Effector memory CD4-positive, alpha-beta T cell (primary cell): ENCODE data around the gene DHX35.

Experiments
- DNase-seq, 3 donors: peaks; one replicate each; pipeline ENCODE4 v3.0.0-alpha.2; 2020
- H3K27ac ChIP-seq: 2 replicates; pipeline ENCODE4 v1.7.0; 2013; ENCODE audit warnings: mild to moderate bottlenecking, low read length, moderate library complexity; ENCODE audit not compliant: insufficient read depth, poor library complexity, severe bottlenecking
- H3K27me3 ChIP-seq: replicated peaks from 2 replicates; pipeline ENCODE4 v1.7.0; 2013; ENCODE audit warnings: mild to moderate bottlenecking, low read length; ENCODE audit not compliant: insufficient read depth, control insufficient read depth, poor library complexity, severe bottlenecking
- H3K36me3 ChIP-seq: 2 replicates; pipeline ENCODE4 v1.7.0; 2013; ENCODE audit warnings: mild to moderate bottlenecking, low read length, moderate library complexity; ENCODE audit not compliant: control insufficient read depth, insufficient read depth
- H3K4me1 ChIP-seq: 2 replicates; pipeline ENCODE4 v1.7.0; 2013; ENCODE audit warnings: low read length, mild to moderate bottlenecking; ENCODE audit not compliant: control insufficient read depth, insufficient read depth, poor library complexity, severe bottlenecking
- H3K4me3 ChIP-seq: 2 replicates; pipeline ENCODE4 v1.7.0; 2013; ENCODE audit warnings: low read length, low read depth, mild to moderate bottlenecking; ENCODE audit not compliant: insufficient read depth, poor library complexity, severe bottlenecking
- H3K9me3 ChIP-seq: 2 replicates; pipeline ENCODE4 v1.7.0; 2013; ENCODE audit warnings: mild to moderate bottlenecking, low read length, moderate library complexity; ENCODE audit not compliant: control insufficient read depth

DHX35 gene

GRCh38 chr20:39010496-39010895, 48.4 kb downstream of the DHX35 start:
- no peak overlapping the region for H3K27ac ChIP-seq
- H3K9me3 ChIP-seq: no peaks in the 10 kb centered on the region
- H3K4me1 ChIP-seq: no peaks in the 10 kb centered on the region
- no peak for DNase-seq
- H3K27me3 ChIP-seq: no peaks in the 10 kb centered on the region
- peaks cover 22% of the 10 kb centered on the region for H3K36me3 ChIP-seq
- no peak overlapping the region for H3K4me3 ChIP-seq

GRCh38 chr20:39013662-39014109, 51.5 kb downstream of the DHX35 start:
- Histone ChIP-seq H3K4me1 (no peaks in the 10 kb centered on the region), H3K9me3 (no peaks in the 10 kb centered on the region), H3K36me3 (peaks cover 21% of the 10 kb centered on the region), H3K27me3 (no peaks in the 10 kb centered on the region), H3K4me3 (no peak overlapping the region), H3K27ac (no peak overlapping the region)
- DNase-seq: no peak

- H3K36me3 ChIP-seq: peaks cover 18% of the 10 kb centered on the region
- H3K27ac ChIP-seq: no peak overlapping the region
- no peak for DNase-seq
- H3K4me1 ChIP-seq: no peaks in the 10 kb centered on the region
- no peak overlapping the region for H3K4me3 ChIP-seq
- no peaks in the 10 kb centered on the region for H3K9me3 ChIP-seq
- no peaks in the 10 kb centered on the region for H3K27me3 ChIP-seq
Observed at GRCh38 chr20:39016041-39016440, 53.9 kb downstream of the DHX35 start.

GRCh38 chr20:39016506-39016905, 54.4 kb downstream of the DHX35 start:
- Histone ChIP-seq H3K27me3 (no peaks in the 10 kb centered on the region), H3K4me1 (no peaks in the 10 kb centered on the region), H3K9me3 (no peaks in the 10 kb centered on the region), H3K36me3 (peaks cover 22% of the 10 kb centered on the region), H3K27ac (no peak overlapping the region), H3K4me3 (no peak overlapping the region)
- no peak for DNase-seq

- Histone ChIP-seq H3K4me3 (no peak overlapping the region), H3K36me3 (peaks cover 40% of the 10 kb centered on the region), H3K27me3 (no peaks in the 10 kb centered on the region), H3K9me3 (no peaks in the 10 kb centered on the region), H3K27ac (no peak overlapping the region), H3K4me1 (no peaks in the 10 kb centered on the region)
- no peak for DNase-seq
Observed at GRCh38 chr20:39019027-39019426, 56.9 kb downstream of the DHX35 start.

GRCh38 chr20:39019805-39020325, 57.7 kb downstream of the DHX35 start:
- no peak overlapping the region for H3K4me3 ChIP-seq
- no peak overlapping the region for H3K27ac ChIP-seq
- DNase-seq: no peak
- H3K4me1 ChIP-seq: no peaks in the 10 kb centered on the region
- no peaks in the 10 kb centered on the region for H3K27me3 ChIP-seq
- peaks cover 36% of the 10 kb centered on the region for H3K36me3 ChIP-seq
- no peaks in the 10 kb centered on the region for H3K9me3 ChIP-seq

- Histone ChIP-seq H3K9me3 (no peaks in the 10 kb centered on the region), H3K4me3 (no peak overlapping the region), H3K27me3 (no peaks in the 10 kb centered on the region), H3K36me3 (peaks cover 33% of the 10 kb centered on the region), H3K27ac (no peak overlapping the region), H3K4me1 (peaks cover 5% of the 10 kb centered on the region)
- no peak for DNase-seq
Observed at GRCh38 chr20:39021748-39022147, 59.6 kb downstream of the DHX35 start.

- H3K9me3 ChIP-seq: no peaks in the 10 kb centered on the region
- peaks cover 5% of the 10 kb centered on the region for H3K4me1 ChIP-seq
- H3K27ac ChIP-seq: no peak overlapping the region
- peaks cover 24% of the 10 kb centered on the region for H3K36me3 ChIP-seq
- no peak overlapping the region for H3K4me3 ChIP-seq
- no peaks in the 10 kb centered on the region for H3K27me3 ChIP-seq
- no peak for DNase-seq
Observed at GRCh38 chr20:39025883-39026282, 63.7 kb downstream of the DHX35 start.

- Histone ChIP-seq H3K27me3 (no peaks in the 10 kb centered on the region), H3K4me3 (no peak overlapping the region), H3K36me3 (peaks cover 7% of the 10 kb centered on the region), H3K4me1 (peaks cover 5% of the 10 kb centered on the region), H3K9me3 (no peaks in the 10 kb centered on the region), H3K27ac (no peak overlapping the region)
- no peak for DNase-seq
Observed at GRCh38 chr20:39029364-39029763, 67.2 kb downstream of the DHX35 start.

- H3K36me3 ChIP-seq: peaks cover 29% of the 10 kb centered on the region
- no peak overlapping the region for H3K4me3 ChIP-seq
- H3K27ac ChIP-seq: no peak overlapping the region
- no peaks in the 10 kb centered on the region for H3K27me3 ChIP-seq
- no peak for DNase-seq
- no peaks in the 10 kb centered on the region for H3K9me3 ChIP-seq
- no peaks in the 10 kb centered on the region for H3K4me1 ChIP-seq
Observed at GRCh38 chr20:39032997-39033396, 70.9 kb downstream of the DHX35 start.
